GM19035 (cell line): ENCODE data around the gene SFMBT2.
"Not testable (repeated sequence)": the region's sequence is repeated elsewhere in the genome, so short reads cannot be mapped to it uniquely, and the experiment has no call there.

Source experiments
- ATAC-seq: cut with Tn5 transposase; IDR thresholded peaks from one replicate; pipeline ENCODE4 v1.9.1; 2021; ENCODE audit not compliant: unreplicated experiment

The SFMBT2 gene

GRCh38 chr10:7234109-7234508 lies 176.7 kb downstream of the SFMBT2 start:
- no peak for ATAC-seq

DNA sequence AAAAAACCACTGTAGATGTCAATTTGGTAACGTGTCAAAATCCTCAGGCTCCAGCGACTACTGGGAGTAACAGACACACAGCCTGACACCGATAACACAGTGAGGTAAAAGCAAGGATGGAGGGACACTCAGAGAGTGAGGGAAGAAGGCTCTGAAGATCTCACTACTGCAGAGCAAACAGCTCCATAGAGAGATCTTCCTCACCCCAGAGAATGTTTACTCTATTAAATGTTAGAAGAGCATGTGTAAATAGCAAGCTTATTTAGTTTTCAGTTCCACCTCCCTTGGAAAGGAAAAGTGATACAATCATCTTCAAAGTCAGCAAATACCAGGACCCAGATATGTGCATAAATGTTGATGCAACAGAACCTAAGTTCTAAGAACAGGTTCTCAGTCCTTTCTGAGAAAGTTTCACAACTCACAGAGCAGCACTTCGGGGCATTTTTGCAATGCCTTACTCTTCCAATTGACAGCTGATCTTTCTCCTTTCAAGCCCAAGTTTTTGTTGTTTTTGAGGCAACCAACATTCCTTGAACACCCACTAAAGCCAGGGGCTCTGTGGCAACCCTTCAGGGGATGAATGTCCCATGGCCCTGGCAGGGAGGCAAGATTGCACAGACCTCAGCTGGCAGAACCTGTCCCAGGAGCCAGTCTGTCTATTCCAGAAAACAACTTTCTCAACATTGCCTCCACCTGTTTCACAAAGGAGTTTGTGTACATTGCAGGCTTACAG lies 177.4 kb downstream of the SFMBT2 start:
- no peak for ATAC-seq

DNA sequence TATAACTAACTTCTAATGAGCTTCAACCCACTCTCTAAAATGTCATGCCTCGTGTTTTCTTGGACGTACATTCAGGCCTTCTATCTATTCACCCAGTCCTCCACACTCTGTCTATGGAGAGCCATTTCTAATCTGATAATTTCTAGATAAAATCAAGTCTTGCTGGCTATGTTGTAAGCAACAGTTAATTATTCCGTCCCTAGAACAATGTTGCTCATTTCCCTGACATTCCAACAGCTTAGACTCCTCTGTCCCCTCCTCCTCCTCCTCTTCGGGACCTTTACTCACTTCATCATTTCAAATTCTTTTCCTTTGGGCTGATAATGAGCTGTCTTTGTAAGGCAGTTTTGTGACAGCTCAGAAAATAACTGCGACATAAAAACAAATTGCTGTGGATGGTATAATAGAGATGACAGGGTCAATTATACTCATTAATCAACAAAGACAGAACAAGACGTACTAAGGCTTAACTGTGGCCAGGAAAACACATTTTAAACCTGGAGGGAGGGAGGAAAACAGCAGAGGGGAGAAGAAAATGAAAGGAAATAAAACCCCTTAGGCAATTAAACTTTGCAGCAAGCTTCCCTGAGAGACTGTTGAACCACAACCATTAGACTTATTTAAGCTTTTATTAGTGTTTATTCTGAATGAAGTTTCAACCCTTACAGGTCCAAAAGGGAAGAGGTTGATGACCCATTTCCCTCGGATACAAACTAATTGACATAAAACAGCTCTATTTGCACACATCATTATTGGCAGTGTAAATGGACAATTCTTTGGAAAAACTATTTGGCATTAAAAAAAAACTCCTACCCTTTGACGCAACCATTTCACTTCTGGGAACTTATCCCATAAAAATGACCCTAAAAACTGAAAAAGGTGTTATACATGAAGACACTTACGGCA lies 179.1 kb downstream of the SFMBT2 start:
- no peak for ATAC-seq

DNA sequence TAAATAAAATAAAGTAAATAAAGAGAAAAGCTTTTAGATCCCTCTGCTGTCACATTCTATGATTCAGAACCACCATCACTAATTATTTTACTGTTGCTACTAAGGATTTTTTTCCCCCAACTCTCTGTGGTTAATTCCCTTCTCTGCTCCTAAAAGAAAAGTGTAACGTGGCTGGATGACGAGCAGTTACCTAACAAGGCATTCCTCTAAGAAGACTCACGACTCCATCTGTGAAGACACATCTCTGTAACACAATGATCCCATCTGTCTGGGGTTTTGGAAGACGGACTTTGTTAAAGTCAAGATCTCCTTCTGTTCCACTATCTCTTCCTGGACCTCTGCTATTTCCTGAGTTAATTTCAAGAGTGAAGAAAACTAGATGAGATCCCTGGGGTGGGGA lies 179.9 kb downstream of the SFMBT2 start:
- no peak for ATAC-seq

GRCh38 chr10:7230036-7230435 lies 180.8 kb downstream of the SFMBT2 start:
- ATAC-seq: no peak

GRCh38 chr10:7225133-7225532 lies 185.7 kb downstream of the SFMBT2 start:
- ATAC-seq: no peak

- no peak for ATAC-seq
Measured at GRCh38 chr10:7218968-7219367, 191.9 kb downstream of the SFMBT2 start.

DNA sequence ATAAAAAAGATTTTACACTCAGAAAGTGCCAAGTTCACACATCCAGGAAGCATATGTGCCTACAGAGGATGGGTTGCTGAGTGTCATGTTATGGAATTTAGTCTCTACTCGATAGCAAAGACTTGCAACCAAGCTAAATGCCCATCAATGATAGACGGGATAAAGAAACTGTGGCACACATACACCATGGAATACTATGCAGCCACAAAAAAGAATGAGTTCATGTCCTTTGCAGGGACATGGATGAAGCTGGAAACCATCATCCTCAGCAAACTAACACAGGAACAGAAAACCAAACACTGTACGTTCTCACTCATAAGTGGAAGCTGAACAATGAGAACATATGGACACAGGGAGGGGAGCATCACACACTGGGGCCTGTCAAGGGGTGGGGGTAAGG lies 198.1 kb downstream of the SFMBT2 start:
- not testable (repeated sequence) for ATAC-seq

DNA sequence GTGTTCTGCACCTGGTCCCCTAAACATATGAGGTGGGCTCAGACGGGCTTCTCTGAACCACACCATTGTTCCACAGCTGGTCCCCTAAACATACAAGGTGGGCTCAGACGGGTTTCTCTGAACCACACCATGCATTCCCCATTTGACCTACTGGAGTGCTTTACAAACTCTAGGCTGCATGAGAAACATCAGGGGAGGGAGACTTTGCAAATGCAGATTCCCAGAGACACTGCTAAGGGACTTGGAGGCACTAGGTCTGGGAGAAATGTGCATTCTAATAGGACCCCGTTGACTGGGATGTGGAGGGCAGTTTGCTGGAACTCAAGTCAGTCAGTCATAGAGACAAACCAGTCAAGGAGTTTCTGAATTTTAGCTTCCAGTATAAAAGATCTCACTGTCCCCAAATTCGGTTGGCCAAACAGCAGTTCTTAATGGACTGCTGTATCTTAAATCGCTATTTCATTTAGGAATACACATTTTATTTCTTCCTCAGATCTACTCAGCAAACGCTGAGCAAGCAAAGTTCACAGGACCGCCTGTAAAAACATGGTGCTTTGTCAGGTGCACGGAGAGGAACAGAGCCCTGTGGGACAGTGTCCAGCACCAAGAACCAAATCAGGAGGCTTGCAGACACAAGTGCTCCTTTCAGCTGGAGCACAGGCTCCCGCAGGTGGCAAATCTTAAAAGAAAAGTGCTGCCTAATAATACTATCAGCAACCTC lies 198.8 kb downstream of the SFMBT2 start:
- ATAC-seq: no peak

- ATAC-seq: no peak
Measured at GRCh38 chr10:7210516-7210915, 200.3 kb downstream of the SFMBT2 start.

GRCh38 chr10:7209458-7209857 lies 201.4 kb downstream of the SFMBT2 start:
- no peak for ATAC-seq

DNA sequence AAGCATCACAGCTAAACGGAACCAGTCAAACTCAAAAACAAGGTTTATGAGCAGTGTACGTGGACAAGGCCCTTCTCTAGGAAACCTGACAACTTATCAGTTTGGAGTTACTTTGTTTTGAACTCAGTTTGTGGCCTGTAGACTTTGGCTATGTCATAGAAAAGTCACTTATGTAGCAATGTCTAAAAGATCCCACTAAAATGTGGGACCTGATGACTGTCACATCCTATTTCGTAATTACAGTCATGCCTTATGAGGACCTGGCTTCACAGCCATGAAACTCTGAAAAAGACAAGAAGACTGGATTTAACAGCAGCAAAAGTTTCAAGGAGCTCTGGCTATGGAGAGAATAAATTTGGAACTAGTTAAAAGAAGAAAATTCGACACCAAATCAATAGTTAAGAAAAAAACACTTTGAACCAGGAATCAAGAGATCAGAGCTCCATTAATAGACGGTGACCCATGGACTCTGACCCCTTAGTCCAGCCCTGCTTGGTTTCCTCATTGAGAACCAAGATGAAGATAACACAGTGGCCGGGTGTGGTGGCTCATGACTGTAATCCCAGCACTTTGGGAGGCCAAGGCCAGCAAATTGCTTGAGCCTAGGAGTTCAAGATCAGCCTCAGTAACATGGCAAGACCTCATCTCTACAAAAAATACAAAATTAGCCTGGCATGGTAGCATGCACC lies 204.3 kb downstream of the SFMBT2 start:
- ATAC-seq: no peak

- ATAC-seq: no peak
Measured at GRCh38 chr10:7205656-7206055, 205.2 kb downstream of the SFMBT2 start.

- no peak for ATAC-seq
Measured at GRCh38 chr10:7202793-7203355, 208.0 kb downstream of the SFMBT2 start.

- ATAC-seq: no peak
Measured at GRCh38 chr10:7199152-7199760, 211.6 kb downstream of the SFMBT2 start.

GRCh38 chr10:7196284-7196683 lies 214.6 kb downstream of the SFMBT2 start:
- no peak for ATAC-seq

GRCh38 chr10:7195118-7195517 lies 215.7 kb downstream of the SFMBT2 start:
- ATAC-seq: no peak

GRCh38 chr10:7194571-7194970 lies 216.3 kb downstream of the SFMBT2 start:
- ATAC-seq: no peak

DNA sequence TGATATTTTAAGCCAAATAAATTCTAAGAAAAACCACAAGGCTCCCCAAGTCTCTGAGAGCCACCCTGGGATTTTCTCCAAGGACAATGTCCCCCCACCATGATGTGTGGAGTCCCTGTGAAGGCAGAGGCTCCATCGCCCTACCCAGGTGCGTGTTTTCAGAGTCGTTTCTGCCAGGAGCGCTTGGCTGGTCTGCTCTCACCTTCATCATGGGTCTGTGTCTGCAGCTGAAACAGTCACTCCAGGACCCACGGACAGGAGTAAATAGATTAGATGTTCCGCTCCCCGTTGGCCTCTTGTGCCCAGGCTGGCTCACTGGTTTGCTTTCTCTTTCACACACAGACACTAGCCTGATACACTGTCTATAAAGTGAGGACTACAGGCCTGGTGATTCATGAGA lies 217.5 kb downstream of the SFMBT2 start:
- ATAC-seq: no peak

- ATAC-seq: no peak
Measured at GRCh38 chr10:7192831-7193361, 217.9 kb downstream of the SFMBT2 start.
